Measurements from ENCODE around the gene DGCR8.

GRCh38 chr22:20109411-20110358, 29.6 kb downstream of the DGCR8 start:
- TF ChIP-seq, protein P1, sequence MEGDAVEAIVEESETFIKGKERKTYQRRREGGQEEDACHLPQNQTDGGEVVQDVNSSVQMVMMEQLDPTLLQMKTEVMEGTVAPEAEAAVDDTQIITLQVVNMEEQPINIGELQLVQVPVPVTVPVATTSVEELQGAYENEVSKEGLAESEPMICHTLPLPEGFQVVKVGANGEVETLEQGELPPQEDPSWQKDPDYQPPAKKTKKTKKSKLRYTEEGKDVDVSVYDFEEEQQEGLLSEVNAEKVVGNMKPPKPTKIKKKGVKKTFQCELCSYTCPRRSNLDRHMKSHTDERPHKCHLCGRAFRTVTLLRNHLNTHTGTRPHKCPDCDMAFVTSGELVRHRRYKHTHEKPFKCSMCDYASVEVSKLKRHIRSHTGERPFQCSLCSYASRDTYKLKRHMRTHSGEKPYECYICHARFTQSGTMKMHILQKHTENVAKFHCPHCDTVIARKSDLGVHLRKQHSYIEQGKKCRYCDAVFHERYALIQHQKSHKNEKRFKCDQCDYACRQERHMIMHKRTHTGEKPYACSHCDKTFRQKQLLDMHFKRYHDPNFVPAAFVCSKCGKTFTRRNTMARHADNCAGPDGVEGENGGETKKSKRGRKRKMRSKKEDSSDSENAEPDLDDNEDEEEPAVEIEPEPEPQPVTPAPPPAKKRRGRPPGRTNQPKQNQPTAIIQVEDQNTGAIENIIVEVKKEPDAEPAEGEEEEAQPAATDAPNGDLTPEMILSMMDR (IDR thresholded peaks at IDR 0.05), result no peak
- no peak for TF ChIP-seq POLR2A (IDR thresholded peaks at IDR 0.05)
